ENCODE data around the gene CDH18. TPM values are rescaled to one million over a fixed set of nuclear protein-coding genes. Genes with fewer than 3 reads are reported as not detected.

Gene CDH18
- total RNA-seq, 1 experiment from 2014 or later = 0.14 TPM

DNA sequence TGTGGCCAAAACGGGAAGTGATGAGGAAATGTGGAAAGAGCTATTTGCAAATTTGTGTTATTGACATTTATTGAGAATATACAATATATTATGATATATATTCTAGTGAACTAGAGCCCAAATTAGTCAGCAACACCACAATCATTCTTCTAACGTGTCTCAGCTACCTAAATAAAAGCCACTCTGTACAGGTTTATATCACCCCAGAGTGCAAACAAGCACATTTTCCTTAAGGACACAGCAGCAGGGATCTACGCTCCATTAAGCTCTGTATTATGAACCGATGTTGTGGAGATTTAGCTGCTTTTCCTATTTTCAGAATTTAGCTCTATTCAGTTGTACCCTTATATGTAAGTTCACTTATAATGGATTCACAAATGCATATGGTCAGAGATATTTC lies 77.9 kb downstream of the CDH18 start:
- no peak overlapping the region for H3K27ac ChIP-seq
- H3K4me3 ChIP-seq = no peak overlapping the region
- no peak for DNase-seq
- no peaks in the 10 kb centered on the region for H3K27me3 ChIP-seq
- no peaks in the 10 kb centered on the region for H3K4me1 ChIP-seq
- no peaks in the 10 kb centered on the region for H3K9me3 ChIP-seq (replicated peaks)
- no peaks in the 10 kb centered on the region for H3K36me3 ChIP-seq

GRCh38 chr5:19904766-19905165 lies 83.2 kb downstream of the CDH18 start:
- no peak for DNase-seq
- Histone ChIP-seq H3K27ac (no peak overlapping the region), H3K36me3 (no peaks in the 10 kb centered on the region), H3K4me3 (no peak overlapping the region), H3K4me1 (no peaks in the 10 kb centered on the region), H3K27me3 (no peaks in the 10 kb centered on the region), H3K9me3 (replicated peaks) (no peaks in the 10 kb centered on the region)

DNA sequence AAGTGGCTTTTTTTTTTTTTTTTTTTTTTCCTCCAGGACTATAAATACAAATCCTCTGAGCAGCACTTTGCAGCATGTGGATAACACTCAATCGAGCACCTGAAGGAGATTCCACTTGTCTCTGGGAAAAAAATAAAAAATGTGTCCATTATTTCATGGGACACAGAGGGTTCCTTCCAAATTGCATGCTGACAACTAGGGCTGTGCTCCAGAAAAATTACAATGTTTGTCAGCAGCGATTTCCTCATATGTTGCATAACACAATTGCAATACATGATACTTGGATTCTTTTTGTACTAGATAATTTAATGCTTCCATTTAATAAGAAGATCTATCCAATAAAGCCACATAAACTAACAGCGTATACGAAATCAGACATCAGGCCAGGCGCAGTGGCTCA lies 84.4 kb downstream of the CDH18 start:
- no peak for DNase-seq
- Histone ChIP-seq H3K27ac (no peak overlapping the region), H3K4me3 (no peak overlapping the region), H3K9me3 (replicated peaks) (no peaks in the 10 kb centered on the region), H3K4me1 (no peaks in the 10 kb centered on the region), H3K36me3 (no peaks in the 10 kb centered on the region), H3K27me3 (no peaks in the 10 kb centered on the region)

GRCh38 chr5:19902316-19902934 lies 85.6 kb downstream of the CDH18 start:
- DNase-seq = no peak
- no peaks in the 10 kb centered on the region for H3K4me1 ChIP-seq

GRCh38 chr5:19900269-19900668 lies 87.7 kb downstream of the CDH18 start:
- Histone ChIP-seq H3K27ac (no peak overlapping the region), H3K27me3 (no peaks in the 10 kb centered on the region), H3K36me3 (no peaks in the 10 kb centered on the region), H3K4me3 (no peak overlapping the region), H3K4me1 (no peaks in the 10 kb centered on the region), H3K9me3 (replicated peaks) (no peaks in the 10 kb centered on the region)
- no peak for DNase-seq

More at GRCh38 chr5:19902316-19902934, 85.6 kb downstream of the CDH18 start:
- Histone ChIP-seq H3K9me3 (replicated peaks) (no peaks in the 10 kb centered on the region), H3K27me3 (no peaks in the 10 kb centered on the region), H3K36me3 (no peaks in the 10 kb centered on the region), H3K27ac (no peak overlapping the region), H3K4me3 (no peak overlapping the region)

DNA sequence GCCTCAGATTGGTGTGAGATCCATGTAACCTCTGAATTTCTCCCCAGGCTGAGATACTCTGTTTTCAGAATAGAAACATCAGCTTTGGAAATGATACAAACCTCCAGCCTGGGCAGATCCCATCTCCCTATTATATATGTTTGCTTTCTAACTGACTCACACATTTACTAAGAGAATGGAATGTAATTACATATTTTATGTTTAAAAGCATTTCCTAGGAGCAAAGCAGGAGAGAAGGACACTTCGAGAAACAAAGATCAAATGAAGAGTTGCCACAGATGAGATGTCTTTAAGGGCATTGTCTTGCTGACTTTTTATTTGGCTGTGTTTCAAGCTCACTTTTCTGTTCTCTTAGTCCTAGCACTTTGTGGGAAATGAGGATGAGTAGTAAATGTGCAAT lies 96.3 kb downstream of the CDH18 start:
- H3K36me3 ChIP-seq = no peaks in the 10 kb centered on the region
- no peaks in the 10 kb centered on the region for H3K27me3 ChIP-seq
- no peak overlapping the region for H3K4me3 ChIP-seq
- H3K27ac ChIP-seq = no peak overlapping the region
- no peaks in the 10 kb centered on the region for H3K4me1 ChIP-seq
- DNase-seq = no peak
- H3K9me3 ChIP-seq (replicated peaks) = no peaks in the 10 kb centered on the region

DNA sequence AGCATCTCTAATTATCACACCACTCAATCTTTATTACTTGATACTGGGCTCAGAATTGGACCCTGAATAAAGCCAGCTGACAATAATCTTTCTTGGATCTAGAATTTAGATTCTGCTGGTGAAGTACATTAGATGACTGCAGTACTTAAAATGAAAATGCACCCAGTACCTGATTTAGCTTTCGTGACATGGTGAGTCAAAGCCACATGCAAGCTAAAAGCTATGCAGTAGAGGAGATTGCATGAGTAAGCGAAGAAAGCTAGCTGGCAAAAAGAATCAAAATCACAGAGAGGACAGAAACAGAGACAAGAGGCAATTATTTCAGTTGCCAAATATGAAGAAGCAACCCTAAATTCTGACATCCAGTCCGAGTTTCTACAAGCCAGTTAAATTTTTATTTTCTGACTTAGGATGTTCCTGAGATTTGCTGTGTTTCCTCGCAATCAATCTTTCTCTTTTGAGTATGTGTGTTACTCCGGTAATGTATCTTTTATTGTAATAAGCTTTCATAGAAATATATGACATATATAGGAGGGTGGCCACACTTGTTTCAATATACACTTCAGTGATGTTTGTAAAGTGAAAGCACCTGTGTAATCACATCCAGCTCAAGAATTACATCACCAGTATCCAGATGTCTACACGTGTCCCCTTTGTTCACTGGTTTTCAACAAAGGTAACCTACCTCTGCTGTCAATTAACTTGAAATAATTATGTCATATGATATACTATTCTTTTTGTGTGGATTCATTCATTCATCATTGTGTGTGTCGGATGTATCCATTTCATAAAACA lies 101.7 kb downstream of the CDH18 start:
- Histone ChIP-seq H3K4me3 (no peak overlapping the region), H3K27me3 (no peaks in the 10 kb centered on the region), H3K4me1 (no peaks in the 10 kb centered on the region), H3K36me3 (no peaks in the 10 kb centered on the region), H3K9me3 (replicated peaks) (no peaks in the 10 kb centered on the region), H3K27ac (no peak overlapping the region)
- DNase-seq = no peak

GRCh38 chr5:19885040-19885824 lies 102.8 kb downstream of the CDH18 start:
- no peak overlapping the region for H3K4me3 ChIP-seq
- no peak overlapping the region for H3K27ac ChIP-seq
- H3K4me1 ChIP-seq = no peaks in the 10 kb centered on the region
- no peaks in the 10 kb centered on the region for H3K36me3 ChIP-seq
- no peak for DNase-seq
- no peaks in the 10 kb centered on the region for H3K9me3 ChIP-seq (replicated peaks)
- H3K27me3 ChIP-seq = no peaks in the 10 kb centered on the region

DNA sequence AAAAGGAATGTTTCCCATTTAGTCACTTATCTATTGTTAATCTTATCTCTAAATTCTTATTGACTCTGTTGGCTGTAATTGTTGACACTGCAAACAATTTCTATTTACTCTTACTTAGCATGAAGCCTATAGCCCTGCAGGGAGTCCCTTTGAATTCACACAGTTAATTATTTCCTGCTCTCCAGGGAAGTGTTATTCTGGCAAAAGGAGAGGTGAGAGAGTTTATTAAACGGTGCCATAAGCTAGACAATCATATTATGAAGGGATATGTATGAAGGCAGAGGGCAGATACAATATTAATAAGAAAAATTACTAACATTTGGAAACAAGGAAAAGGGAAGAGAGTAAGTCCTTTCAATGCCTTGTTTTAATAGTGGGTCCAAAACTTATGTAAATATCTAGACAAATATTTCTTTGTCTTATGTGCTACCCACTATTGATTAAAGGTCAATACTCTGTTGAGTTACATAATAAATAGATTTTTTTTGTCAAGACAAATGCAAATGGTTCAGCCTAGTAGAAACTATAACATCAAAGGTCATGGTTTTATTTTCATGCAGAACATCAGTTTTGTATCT lies 107.1 kb downstream of the CDH18 start:
- no peak for DNase-seq
- Histone ChIP-seq H3K9me3 (replicated peaks) (no peaks in the 10 kb centered on the region), H3K36me3 (no peaks in the 10 kb centered on the region), H3K27ac (no peak overlapping the region), H3K27me3 (no peaks in the 10 kb centered on the region), H3K4me3 (no peak overlapping the region), H3K4me1 (no peaks in the 10 kb centered on the region)

- Histone ChIP-seq H3K36me3 (no peaks in the 10 kb centered on the region), H3K27ac (no peak overlapping the region), H3K9me3 (replicated peaks) (no peaks in the 10 kb centered on the region), H3K4me3 (no peak overlapping the region), H3K4me1 (no peaks in the 10 kb centered on the region), H3K27me3 (no peaks in the 10 kb centered on the region)
- no peak for DNase-seq
These were observed 107.5 kb downstream of the CDH18 start for GRCh38 chr5:19880458-19880857.

GRCh38 chr5:19874811-19875210 lies 113.2 kb downstream of the CDH18 start:
- no peaks in the 10 kb centered on the region for H3K4me1 ChIP-seq
- H3K36me3 ChIP-seq = no peaks in the 10 kb centered on the region
- H3K4me3 ChIP-seq = no peak overlapping the region
- no peak for DNase-seq
- H3K9me3 ChIP-seq (replicated peaks) = no peaks in the 10 kb centered on the region
- H3K27me3 ChIP-seq = no peaks in the 10 kb centered on the region
- H3K27ac ChIP-seq = no peak overlapping the region

DNA sequence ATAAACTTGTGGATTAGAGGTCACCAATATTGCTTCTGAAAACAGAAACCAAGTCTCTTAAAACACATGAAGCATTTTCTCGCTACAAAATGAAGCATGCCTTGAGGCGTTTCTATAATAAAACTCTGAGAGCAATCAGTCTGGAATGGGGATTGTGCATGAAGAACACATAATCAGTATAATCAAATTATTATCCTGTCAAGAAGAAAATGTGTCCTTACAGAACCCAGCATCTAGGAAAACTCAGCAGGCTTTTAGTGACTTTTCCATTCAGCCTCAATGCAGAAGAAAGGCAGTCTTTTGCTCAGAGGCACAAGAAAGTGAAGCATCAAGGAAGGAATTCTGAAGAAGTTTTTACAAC lies 121.9 kb downstream of the CDH18 start:
- Histone ChIP-seq H3K4me1 (no peaks in the 10 kb centered on the region), H3K36me3 (no peaks in the 10 kb centered on the region), H3K4me3 (no peak overlapping the region), H3K27ac (no peak overlapping the region), H3K9me3 (replicated peaks) (no peaks in the 10 kb centered on the region), H3K27me3 (no peaks in the 10 kb centered on the region)
- DNase-seq = no peak

DNA sequence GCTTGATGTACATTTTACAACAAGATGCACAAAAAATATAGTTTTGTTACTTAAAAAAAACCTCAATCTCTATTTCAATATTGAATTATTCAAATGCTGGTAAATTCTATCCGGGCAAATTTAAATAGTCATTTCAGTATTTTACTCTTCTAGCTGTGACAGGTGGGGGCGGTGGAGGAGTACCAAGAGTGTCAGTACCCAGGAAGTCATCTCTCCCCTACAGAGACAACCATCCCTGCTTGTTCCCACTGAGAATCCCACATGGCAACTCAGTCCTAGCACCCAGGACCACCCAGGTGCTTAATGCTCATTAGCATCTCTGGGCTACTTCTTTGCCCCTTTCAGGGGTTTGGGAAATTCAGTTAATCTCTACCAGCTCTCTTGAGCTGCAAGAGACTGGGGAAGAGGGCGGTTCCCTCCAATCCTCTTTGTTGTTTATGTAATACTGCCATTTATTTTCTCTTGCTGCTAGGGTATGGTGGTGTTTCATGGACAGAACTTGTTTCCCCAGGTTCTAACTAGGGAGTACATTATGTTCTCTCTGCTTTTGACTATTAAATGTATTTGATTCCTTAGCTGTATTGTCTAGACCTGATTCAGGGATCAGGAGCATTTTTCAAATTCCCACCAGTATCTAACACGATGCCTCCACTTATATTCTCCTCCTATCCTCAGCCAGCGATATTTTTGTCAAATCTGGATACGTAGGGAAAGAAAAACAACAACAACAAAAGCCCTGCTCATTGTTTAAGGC lies 122.5 kb downstream of the CDH18 start:
- DNase-seq = no peak
- Histone ChIP-seq H3K4me1 (no peaks in the 10 kb centered on the region), H3K36me3 (no peaks in the 10 kb centered on the region), H3K4me3 (no peak overlapping the region), H3K27me3 (no peaks in the 10 kb centered on the region), H3K27ac (no peak overlapping the region), H3K9me3 (replicated peaks) (no peaks in the 10 kb centered on the region)

DNA sequence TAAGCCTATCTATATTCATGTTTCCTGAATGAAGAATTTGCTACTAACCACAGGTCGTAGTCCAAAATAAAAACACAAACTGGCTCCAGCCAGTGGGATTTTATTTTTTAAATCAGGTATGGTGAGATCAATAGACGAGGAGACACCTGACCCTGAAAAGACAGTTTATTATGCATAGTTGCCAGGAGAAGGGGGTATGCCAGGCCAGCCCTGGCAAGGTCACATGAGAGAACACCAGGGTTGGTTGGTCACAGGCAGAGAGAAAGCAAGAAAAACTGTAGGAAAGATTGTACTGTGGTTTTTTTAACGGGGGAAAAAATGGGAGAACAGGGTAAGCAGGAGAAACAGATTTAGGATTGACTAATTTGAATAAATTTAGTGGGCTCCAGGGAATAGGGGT lies 125.3 kb downstream of the CDH18 start:
- Histone ChIP-seq H3K27me3 (no peaks in the 10 kb centered on the region), H3K4me1 (no peaks in the 10 kb centered on the region), H3K36me3 (no peaks in the 10 kb centered on the region), H3K4me3 (no peak overlapping the region), H3K9me3 (replicated peaks) (no peaks in the 10 kb centered on the region), H3K27ac (no peak overlapping the region)
- DNase-seq = no peak

All from SJCRH30 (cell line).